Erythroblast (primary cell): ENCODE results near the gene CA11.

Experiments
- GATA1 ChIP-seq: IDR thresholded peaks from 2 replicates; pipeline ENCODE4 v1.6.1; 2011; ENCODE audit warnings: low read depth, mild to moderate bottlenecking, control low read depth, low read length, moderate library complexity
- POLR2A ChIP-seq: IDR thresholded peaks from 2 replicates; pipeline ENCODE4 v1.6.1; 2011; ENCODE audit warnings: mild to moderate bottlenecking, low read length

- TF ChIP-seq POLR2A: no peak
- TF ChIP-seq GATA1: no peak
Measured at GRCh38 chr19:48603001-48603400, 43.0 kb downstream of the CA11 start.
